HG03342 (cell line): ENCODE data around the gene DNAJB13.

Source experiments
- ATAC-seq: cut with Tn5 transposase; IDR thresholded peaks from one replicate; pipeline ENCODE4 v1.9.1; 2021; ENCODE audit warnings: mild to moderate bottlenecking, moderate library complexity; ENCODE audit not compliant: unreplicated experiment

Gene DNAJB13

GRCh38 chr11:74012074-74012809 is 61.4 kb downstream of the DNAJB13 start:
- no peak for ATAC-seq

- no peak for ATAC-seq
Observed at GRCh38 chr11:74013141-74013540, 62.3 kb downstream of the DNAJB13 start.

- no peak for ATAC-seq
Observed at GRCh38 chr11:74014880-74015279, 64.1 kb downstream of the DNAJB13 start.

- ATAC-seq = no peak
Observed at GRCh38 chr11:74015919-74016684, 65.3 kb downstream of the DNAJB13 start.

GRCh38 chr11:74017631-74018030 is 66.8 kb downstream of the DNAJB13 start:
- no peak for ATAC-seq

- no peak for ATAC-seq
Observed at GRCh38 chr11:74018331-74019005, 67.6 kb downstream of the DNAJB13 start.

GRCh38 chr11:74019104-74019738 is 68.4 kb downstream of the DNAJB13 start:
- no peak for ATAC-seq

GRCh38 chr11:74019860-74020259 is 69.0 kb downstream of the DNAJB13 start:
- ATAC-seq = no peak
